Measurements from ENCODE around the gene KIF1B.

KIF1B gene

GRCh38 chr1:10430216-10431069, 220.1 kb downstream of the KIF1B start, which contains the start of gene CENPS:
Gene CENPS (plus strand): TSS chr1:10430433. CDS start chr1:10430518, 85 bp downstream.
- peak; percentile 96 for DNase-seq (ENCODE audit: low read depth)
